ENCODE data around the gene CCDC30. TPM values are rescaled to one million over a fixed set of nuclear protein-coding genes. Genes with fewer than 3 reads are reported as not detected.

The CCDC30 gene
- total and polyA plus RNA-seq, 9 of the 15 experiments (the other 6 are each of a cell fraction or from before 2014, with no cell fraction given), result 0.05 to 0.91 (median 0.24) TPM

DNA sequence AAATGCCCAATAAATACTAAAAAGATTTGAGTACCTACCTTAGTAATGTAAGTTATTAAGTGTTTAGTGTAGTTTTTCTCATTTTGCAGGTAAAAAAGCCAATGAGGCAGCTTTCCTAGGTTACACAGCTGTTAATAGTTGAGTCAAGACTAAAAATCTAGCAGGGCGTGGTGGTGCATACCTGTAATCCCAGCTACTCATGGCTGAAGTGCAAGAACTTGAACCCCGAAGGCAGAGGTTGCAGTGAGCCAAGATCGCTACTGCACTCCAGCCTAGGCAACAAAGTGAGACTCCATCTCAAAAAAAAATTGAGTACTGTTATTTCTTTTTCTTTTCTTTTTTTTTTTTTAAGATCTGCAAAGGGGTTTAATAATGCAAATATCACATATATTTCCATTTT is 226.8 kb downstream of the CCDC30 start (continued):
- TF ChIP-seq, protein P1, sequence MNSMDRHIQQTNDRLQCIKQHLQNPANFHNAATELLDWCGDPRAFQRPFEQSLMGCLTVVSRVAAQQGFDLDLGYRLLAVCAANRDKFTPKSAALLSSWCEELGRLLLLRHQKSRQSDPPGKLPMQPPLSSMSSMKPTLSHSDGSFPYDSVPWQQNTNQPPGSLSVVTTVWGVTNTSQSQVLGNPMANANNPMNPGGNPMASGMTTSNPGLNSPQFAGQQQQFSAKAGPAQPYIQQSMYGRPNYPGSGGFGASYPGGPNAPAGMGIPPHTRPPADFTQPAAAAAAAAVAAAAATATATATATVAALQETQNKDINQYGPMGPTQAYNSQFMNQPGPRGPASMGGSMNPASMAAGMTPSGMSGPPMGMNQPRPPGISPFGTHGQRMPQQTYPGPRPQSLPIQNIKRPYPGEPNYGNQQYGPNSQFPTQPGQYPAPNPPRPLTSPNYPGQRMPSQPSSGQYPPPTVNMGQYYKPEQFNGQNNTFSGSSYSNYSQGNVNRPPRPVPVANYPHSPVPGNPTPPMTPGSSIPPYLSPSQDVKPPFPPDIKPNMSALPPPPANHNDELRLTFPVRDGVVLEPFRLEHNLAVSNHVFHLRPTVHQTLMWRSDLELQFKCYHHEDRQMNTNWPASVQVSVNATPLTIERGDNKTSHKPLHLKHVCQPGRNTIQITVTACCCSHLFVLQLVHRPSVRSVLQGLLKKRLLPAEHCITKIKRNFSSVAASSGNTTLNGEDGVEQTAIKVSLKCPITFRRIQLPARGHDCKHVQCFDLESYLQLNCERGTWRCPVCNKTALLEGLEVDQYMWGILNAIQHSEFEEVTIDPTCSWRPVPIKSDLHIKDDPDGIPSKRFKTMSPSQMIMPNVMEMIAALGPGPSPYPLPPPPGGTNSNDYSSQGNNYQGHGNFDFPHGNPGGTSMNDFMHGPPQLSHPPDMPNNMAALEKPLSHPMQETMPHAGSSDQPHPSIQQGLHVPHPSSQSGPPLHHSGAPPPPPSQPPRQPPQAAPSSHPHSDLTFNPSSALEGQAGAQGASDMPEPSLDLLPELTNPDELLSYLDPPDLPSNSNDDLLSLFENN (IDR thresholded peaks at IDR 0.05; ENCODE audit: low read depth in 2 of 2, low read length in 2 of 2), result no peak
- TF ChIP-seq EZH2 (IDR thresholded peaks at IDR 0.05; ENCODE audit: borderline replicate concordance, low read depth, low read length) (no peak), GMEB1 (CRISPR knock-in tag; IDR thresholded peaks at IDR 0.05) (no peak), DLX4 (CRISPR knock-in tag; IDR thresholded peaks at IDR 0.05) (no peak)
- TF ChIP-seq, protein P2, sequence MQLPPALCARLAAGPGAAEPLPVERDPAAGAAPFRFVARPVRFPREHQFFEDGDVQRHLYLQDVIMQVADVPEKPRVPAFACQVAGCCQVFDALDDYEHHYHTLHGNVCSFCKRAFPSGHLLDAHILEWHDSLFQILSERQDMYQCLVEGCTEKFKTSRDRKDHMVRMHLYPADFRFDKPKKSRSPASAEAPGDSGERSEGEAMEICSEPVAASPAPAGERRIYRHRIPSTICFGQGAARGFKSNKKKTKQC (CRISPR knock-in tag; IDR thresholded peaks at IDR 0.05), result no peak
